Right lobe of liver (tissue), 6 donors: ENCODE measurements around the gene EED. TPM values are rescaled to one million over a fixed set of nuclear protein-coding genes. Genes with fewer than 3 reads are reported as not detected.

Experiments used
- ATAC-seq, 4 donors: fragments of 200-7000 bp; cut with Tn5 transposase; one replicate each; pipeline ENCODE4 v1.9.1; 2020; ENCODE audit warnings: mild to moderate bottlenecking in 4 of 4, moderate library complexity in 4 of 4
- DNase-seq, 3 donors: peaks; one replicate each; pipeline ENCODE4 v3.0.0-alpha.2; 2020
- H3K27ac ChIP-seq, 3 donors: fragments of 200-600 bp; one replicate each; pipeline ENCODE4 v1.8.0; 2022
- H3K27me3 ChIP-seq, 2 donors: fragments of 200-600 bp; one replicate each; pipeline ENCODE4 v1.8.0; 2022
- H3K36me3 ChIP-seq, 4 donors: fragments of 200-600 bp; sonication (generic) in 1 of 4; one replicate each; pipeline versions ENCODE4 v1.5.1 to v1.8.0; 2017 to 2022; ENCODE audit warnings: control low read depth in 1 of 4
- H3K4me1 ChIP-seq, 4 donors: fragments of 200-600 bp; sonication (generic) in 1 of 4; one replicate each; pipeline versions ENCODE4 v1.5.1 to v1.8.0; 2017 to 2022; ENCODE audit warnings: control low read depth in 1 of 4
- H3K4me3 ChIP-seq, 3 donors: fragments of 200-600 bp; one replicate each; pipeline ENCODE4 v1.8.0; 2022
- H3K9me3 ChIP-seq, 4 donors: fragments of 200-600 bp; sonication (generic) in 1 of 4; one replicate each; pipeline versions ENCODE4 v1.5.1 to v1.8.0; 2017 to 2022; ENCODE audit warnings: control low read depth in 1 of 4
- POLR2A ChIP-seq: fragments of 450-650 bp; IDR thresholded peaks from one replicate; pipeline ENCODE4 v1.6.1; 2017; ENCODE audit warnings: antibody characterized with exemption, mild to moderate bottlenecking
- WGBS: methylation state at CpG from one replicate; pipeline ENCODE4 v1.1.6; 2018; ENCODE audit warnings: low coverage, low lambda C conversion rate; ENCODE audit not compliant: insufficient coverage; ENCODE audit errors: missing lambda C conversion rate; 5-methylcytosine and 5-hydroxymethylcytosine counted together
- intact Hi-C, 2 donors: fragments of 100-400 bp; cut with DNase I; formaldehyde crosslinking; loops; one replicate each; pipeline versions ENCODE4 v1.11.2 to v1.14.1; 2022
- total RNA-seq, 6 experiments: library from RNA; depleted of rRNA in 2 of 6; stranded (reverse); fragments of >200 nt in 2 of 6; fragmentation: NEBNext Ultra II Directional in 3 of 6; extraction: Animal tissue kit (Norgen Biotek cat#: 25700) in 3 of 6; gene quantifications; one replicate each; pipeline versions ENCODE4 v1.1.0 to v1.2.4, GENCODE V29; 2016 to 2023
- TF ChIP-seq, protein P1 (sequence below), 4 donors: fragments of 200-600 bp in 3 of 4; fragments of 450-650 bp in 1 of 4; IDR thresholded peaks; one replicate each; pipeline versions ENCODE4 v1.5.1 to v1.8.0; 2016 to 2022; ENCODE audit warnings: antibody characterized with exemption in 4 of 4, mild to moderate bottlenecking in 2 of 4
- donor health status: DM: no; HTN: yes; CAD: no.
- donor health status: DM: no; HTN: no; CAD: no.
- donor health status: DM: no; HTN: no; CAD: no.
- donor health status: DM: no; HTN: yes; CAD: no.
- donor health status: DM: no; HTN: yes; CAD: no.

Gene EED
- total RNA-seq, 6 experiments from 2014 or later, result 6.7 to 10.4 (median 8.9) TPM

DNA sequence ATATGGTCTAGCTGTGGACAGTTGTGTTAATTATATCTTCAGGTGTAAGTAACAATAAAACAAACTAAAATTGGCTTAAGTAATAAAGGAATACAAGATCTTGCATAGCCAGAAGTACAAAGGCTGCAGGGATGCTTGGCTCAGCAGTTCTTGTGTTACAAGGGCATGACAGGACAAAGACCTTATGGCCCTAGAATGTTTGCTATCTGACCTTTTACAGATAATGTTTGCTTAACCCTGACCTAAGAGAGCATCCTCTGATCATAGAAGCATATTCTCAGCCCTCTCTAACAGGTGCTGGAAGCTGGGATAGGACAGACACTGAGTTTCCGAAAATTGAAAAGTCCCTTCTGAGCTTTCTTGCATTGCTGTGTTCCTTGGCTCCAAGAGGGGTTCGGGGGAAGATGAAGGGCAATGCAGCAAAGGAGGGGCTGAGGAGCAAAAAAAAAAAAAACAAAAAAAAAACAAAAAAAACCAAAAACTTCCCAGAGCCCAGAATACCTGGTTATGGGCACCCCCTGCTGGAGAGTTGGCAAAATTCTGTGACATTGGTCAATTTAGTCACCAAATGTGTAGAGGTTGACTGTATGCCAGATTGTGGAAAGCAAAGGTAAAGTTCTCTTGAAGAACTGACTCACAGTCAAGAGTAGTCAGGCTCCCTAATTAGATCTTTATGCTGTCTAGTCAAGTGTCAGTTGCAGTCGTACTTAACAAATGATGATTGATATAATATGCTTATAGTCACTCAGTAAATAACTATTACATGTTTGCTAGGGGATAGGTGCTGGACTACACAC lies 47.1 kb downstream of the EED start:
- peak in 2 of 3 donors; percentile 28 to 51 for DNase-seq
- Histone ChIP-seq H3K27me3 (no peaks in the 10 kb centered on the region), H3K36me3 (no peaks in the 10 kb centered on the region), H3K4me1 (peaks cover 0 to 12% (median 0%) of the 10 kb centered on the region in 4 donors), H3K4me3 (no peak overlapping the region), H3K27ac (no peak overlapping the region), H3K9me3 (no peaks in the 10 kb centered on the region)
- WGBS, result 11% methylated on average over 3 of the region's 3 CpGs
- ATAC-seq, result peak; percentile 93 to 98 (median 96)
- intact Hi-C loops, result no loop called here
- TF ChIP-seq POLR2A, result no peak
- TF ChIP-seq, protein P1, sequence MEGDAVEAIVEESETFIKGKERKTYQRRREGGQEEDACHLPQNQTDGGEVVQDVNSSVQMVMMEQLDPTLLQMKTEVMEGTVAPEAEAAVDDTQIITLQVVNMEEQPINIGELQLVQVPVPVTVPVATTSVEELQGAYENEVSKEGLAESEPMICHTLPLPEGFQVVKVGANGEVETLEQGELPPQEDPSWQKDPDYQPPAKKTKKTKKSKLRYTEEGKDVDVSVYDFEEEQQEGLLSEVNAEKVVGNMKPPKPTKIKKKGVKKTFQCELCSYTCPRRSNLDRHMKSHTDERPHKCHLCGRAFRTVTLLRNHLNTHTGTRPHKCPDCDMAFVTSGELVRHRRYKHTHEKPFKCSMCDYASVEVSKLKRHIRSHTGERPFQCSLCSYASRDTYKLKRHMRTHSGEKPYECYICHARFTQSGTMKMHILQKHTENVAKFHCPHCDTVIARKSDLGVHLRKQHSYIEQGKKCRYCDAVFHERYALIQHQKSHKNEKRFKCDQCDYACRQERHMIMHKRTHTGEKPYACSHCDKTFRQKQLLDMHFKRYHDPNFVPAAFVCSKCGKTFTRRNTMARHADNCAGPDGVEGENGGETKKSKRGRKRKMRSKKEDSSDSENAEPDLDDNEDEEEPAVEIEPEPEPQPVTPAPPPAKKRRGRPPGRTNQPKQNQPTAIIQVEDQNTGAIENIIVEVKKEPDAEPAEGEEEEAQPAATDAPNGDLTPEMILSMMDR (IDR thresholded peaks at IDR 0.05), result peak; percentile 56 to 63 (median 59)

DNA sequence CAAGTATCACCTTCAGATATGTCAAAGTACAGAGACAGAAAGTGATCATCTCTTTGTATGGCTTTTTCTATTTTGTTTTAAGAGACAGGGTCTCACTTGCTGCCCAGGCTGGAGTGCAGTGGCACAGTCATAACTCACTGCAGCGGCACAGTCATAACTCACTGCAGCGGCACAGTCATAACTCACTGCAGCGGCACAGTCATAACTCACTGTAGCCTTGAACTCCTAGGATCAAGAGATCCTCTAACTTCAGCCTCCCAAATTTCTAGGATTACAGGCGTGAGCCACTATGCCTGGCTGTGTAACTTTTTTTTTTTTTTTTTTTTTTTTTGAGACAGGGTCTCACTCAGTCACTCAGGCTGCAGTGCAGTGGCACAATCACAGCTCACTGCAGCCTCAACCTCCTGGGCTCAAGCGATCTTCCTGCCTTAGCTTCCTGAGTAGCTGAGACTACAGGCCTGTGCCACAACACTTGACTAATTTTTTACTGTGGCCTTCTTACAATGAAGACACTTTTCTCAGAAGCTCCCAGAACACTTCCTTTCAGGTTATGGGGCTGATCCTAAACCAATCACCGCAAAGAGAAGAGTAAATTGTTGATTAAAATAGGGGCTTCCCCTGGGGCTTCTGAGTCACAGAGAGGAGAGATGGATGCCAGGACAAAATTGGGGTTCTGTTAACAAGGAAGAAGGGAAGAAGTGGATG lies 48.5 kb downstream of the EED start:
- Histone ChIP-seq H3K27ac (no peak overlapping the region), H3K27me3 (no peaks in the 10 kb centered on the region), H3K4me1 (peaks cover 0 to 12% (median 0%) of the 10 kb centered on the region in 4 donors), H3K36me3 (no peaks in the 10 kb centered on the region), H3K9me3 (no peaks in the 10 kb centered on the region), H3K4me3 (no peak overlapping the region)
- intact Hi-C loops, result no loop called here
- ATAC-seq (no peak), DNase-seq (no peak)
- TF ChIP-seq POLR2A, result no peak
- WGBS, result 86% methylated on average over 5 of the region's 6 CpGs

DNA sequence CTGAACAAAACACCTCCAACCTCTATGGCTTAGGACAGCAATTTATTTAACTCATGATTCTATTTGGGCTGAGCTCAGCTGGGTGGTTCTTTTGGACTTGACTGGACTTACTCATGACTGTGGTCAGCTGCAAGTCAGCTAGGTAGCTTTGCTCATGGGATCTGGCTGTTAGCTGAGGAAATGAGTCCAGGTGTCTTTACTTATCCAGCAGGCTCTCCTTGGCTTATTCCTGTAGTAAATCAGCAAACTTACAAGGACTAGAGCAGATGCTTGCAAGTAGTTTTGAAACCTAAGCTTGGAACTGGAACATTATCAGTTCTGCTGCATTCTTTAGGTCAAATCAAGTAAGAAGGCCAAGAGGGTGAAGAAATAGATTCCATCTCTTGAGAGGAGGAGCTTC lies 49.5 kb downstream of the EED start:
- DNase-seq (no peak), ATAC-seq (no peak)
- Histone ChIP-seq H3K9me3 (no peaks in the 10 kb centered on the region), H3K4me1 (peaks cover 0 to 12% (median 0%) of the 10 kb centered on the region in 4 donors), H3K27ac (no peak overlapping the region), H3K4me3 (no peak overlapping the region), H3K27me3 (no peaks in the 10 kb centered on the region), H3K36me3 (no peaks in the 10 kb centered on the region)
- intact Hi-C loops, result no loop called here
- TF ChIP-seq, protein P1 (IDR thresholded peaks at IDR 0.05), result no peak

DNA sequence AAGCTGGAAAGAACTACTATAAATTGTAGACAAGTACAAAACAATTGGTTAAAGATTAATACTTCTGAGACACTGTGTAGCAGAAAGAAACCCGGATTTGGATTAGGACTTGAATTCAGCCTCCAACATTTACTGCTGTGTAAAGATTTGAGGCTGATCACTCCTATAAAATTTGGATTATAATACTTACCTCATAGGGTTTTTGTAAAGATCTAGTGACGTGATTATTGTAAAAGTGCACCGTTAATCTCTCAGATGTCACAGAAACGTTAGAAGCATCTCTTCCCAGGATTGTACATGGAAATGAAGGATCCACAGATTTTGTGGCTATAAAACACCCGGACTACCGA lies 57.2 kb downstream of the EED start:
- ATAC-seq (no peak), DNase-seq (no peak)
- Histone ChIP-seq H3K27me3 (no peaks in the 10 kb centered on the region), H3K4me1 (peaks cover 0 to 12% (median 0%) of the 10 kb centered on the region in 4 donors), H3K4me3 (peak overlapping the region in 2 of 3 donors; percentile 82 to 89), H3K36me3 (no peaks in the 10 kb centered on the region), H3K27ac (peak overlapping the region in 1 of 3 donors; percentile 84), H3K9me3 (no peaks in the 10 kb centered on the region)
- WGBS, result 0% methylated on average over 6 of the region's 6 CpGs
- intact Hi-C loops, result no loop called here
- TF ChIP-seq POLR2A, result no peak
- TF ChIP-seq, protein P1 (IDR thresholded peaks at IDR 0.05), result no peak
